GM21619 (cell line): ENCODE data around the gene TSG101.

Experiments
- ATAC-seq: cut with Tn5 transposase; IDR thresholded peaks from one replicate; pipeline ENCODE4 v1.9.1; 2021; ENCODE audit not compliant: unreplicated experiment

The TSG101 gene

DNA sequence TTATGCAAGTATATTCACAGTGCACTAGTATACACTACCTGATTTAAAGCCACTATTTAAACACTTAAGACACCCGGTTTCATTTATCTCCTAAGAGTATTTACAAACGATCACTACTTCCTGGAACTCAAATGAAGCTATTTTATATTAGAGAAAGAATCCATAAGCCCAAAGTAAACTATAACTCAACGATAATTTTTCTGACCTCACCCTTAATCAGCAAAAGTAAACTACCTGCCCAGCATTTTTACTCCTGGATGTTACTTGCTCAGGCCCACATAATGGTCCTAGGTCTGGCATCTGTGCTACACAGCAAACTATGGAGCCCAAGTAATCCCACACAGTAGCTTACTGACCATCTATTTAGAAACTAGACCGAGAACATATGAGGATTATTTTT, 33.4 kb downstream of the TSG101 start:
- ATAC-seq, result no peak

DNA sequence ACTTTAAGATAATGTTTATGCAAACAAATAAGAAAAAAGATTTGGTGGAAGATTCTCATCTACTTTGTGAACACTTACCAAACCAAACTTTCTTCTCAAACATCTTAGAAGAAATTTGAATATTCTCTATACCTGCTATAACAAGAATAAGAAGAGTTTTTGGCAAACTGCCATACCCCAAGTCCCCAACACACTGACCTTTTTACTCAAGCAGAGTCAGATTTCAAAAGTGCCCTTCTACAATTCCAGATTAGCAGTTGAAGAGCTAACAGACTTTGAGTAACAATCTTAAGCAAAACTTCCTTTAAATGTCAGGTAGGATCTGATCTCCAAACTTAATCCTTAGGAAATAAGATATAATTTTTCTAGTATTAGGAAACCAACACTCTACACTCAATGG, 33.9 kb downstream of the TSG101 start:
- no peak for ATAC-seq

DNA sequence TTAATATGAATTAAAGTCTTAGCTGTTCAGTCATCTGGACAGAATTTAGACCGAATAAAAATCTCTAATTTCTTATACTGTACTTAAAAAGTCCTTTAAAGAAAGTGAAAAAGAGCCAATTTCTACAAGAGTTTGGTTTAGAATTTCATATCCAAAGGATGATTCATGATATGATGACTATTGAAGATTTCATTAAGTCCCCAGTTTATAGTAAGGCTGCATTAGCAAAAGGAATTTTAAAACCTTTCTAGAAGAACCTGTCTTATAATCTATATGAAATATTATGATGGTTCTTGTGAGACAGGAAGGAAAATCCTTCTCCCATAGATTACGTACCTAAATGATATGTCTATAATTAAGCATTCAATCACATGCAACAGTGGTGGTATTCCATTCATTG, 34.8 kb downstream of the TSG101 start:
- no peak for ATAC-seq

DNA sequence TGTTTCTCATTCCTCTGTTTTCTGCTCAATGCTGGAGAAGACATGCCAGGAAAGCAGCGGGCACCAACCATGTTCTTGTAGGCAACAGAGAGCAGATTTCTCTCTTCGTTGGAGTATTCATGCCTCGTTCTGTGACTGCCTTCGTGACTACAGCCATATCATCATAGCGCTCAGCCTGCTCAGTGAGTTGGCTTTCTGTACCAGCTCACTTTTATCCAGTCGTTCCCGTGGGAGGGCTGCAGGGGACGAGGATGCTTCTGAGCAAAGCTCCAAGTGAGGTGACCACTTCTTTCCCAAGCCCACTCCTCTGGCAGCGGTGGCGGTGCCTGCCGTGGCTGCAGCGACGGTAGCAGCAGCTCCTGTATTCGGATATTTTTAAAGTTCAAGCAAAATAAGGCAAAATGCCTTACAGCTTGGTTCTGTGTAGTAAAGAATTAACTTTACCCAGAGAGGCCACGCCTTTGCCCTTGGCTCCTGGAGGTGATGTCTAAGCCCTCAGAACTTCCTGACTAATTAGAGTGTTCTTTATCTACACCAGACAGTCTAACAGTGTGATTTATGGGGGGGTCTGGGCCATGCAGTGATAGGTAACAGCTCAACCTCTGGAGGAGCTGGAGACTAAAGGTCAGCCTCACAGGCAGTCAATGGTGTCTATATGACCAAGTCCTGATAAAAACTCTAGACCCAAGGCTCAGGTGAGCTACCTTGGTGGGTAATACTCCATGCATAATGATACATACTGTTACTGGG, 35.8 kb downstream of the TSG101 start:
- ATAC-seq, result no peak

DNA sequence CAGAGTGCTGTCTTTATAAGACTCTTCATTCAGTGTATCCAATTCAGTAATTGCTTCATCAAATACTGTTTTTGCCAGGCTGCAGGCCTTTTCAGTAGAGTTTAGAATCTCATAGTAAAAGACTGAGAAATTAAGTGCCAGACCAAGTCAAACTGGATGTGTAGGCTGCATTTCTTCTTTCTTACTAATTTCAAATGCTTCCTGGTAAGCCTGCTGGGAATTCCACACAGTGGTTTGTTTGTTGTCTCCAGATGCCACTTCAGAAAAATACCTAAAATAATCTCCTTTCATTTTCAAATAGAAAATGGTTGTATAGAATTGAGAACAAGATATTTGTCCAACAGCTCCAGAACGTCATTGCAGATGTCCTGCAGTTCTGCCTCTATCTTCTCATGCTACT, 36.4 kb downstream of the TSG101 start:
- no peak for ATAC-seq

DNA sequence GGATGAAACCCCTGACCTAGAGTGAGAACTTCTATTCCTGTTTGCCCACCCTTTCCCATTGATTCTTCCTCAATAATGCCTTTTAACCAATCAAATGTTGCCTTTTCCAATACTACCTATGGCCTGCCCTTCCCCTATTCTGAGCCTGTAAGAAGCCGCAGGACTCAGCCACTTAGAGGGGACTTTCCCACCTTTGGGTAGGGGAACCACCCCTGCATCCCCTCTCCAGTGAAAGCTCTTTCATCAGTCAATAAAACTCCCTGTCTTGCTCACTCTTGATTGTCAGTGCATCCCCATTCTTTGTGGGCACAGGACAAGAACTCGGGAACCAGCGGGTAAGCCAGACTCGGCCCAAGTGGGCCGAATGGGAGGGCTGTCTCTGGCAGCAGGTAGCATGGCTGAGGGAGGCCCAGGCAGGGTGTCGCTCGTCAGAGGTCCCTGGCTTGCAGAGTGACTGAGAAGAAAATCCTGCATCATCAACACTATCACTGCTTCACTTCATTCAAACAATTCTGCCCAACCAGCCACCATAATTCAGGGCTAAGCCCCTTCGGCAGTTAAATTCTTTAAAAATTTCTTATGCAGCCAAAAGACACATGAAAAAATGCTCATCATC, 40.7 kb downstream of the TSG101 start:
- ATAC-seq, result no peak

DNA sequence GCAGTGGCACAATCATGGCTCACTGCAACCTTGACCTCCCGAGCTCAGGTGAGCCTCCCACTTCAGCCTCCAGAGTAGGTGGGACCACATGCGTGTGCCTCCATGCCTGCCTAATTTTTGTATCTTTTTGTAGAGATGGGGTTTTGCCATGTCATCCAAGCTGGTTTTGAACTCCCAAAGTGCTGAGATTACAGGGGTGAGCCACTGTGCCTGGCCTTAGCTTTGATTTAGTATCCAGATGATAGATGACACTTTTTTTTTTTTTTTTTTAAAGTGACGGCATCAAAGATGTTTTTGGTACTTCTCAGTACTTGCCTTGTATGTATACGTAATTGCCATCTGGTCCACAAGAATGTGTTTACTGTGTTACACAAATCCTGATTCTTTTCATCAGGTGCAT, 47.7 kb downstream of the TSG101 start:
- ATAC-seq, result no peak

DNA sequence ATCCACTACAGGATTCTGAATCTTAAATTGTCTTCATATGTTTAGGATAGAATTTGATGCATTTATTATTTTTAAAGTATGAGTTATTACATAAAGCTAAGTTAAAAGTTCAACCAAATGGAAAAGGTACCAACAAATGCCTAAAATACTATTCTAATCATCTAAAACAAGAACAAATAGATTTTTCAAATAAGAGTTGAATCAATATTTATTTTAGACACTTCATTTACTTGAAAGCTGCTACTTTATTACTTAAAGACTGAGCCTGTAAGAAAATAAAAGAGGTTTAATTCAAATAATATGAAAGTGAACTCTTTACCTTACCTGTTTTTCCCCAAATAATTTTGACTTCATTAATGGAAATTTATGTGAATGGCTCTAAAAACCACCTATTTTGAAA, 54.2 kb downstream of the TSG101 start:
- ATAC-seq, result no peak

DNA sequence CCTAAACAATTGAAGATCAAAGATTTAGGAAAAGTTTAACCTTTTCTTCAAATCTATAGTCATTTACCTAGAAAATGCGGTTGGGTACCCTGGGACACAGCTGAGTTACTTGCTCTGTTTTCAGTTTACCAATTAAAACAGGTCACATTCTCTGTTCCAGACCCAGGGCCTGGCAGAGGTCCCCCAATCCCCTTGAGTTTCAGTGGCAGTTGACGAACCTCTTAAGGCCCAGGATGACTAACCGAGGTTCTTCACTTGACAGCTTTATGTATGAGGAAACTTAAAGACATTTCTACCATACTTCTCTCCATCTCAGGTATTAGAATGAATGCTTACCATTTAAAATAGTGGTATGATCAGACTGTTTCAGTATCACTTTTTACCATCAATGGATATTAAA, 54.7 kb downstream of the TSG101 start:
- ATAC-seq, result no peak

DNA sequence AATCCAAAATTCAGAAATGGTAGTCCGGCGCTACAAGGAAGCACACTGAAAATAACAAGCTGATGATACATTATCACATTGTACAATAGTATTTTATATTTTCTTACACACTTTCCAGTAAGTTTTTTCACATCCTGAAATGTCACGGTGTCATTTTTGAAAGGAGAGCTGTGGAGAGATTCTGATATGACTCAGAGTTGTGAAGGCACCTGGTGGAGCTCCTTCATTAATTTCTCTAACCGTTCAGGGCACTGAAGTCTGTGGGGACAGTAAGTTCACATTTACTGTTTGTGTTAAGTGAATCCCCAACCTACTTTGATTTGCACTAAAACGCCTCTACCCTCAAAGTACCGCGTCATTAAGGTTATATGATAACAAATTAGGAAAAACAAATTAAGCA, 57.8 kb downstream of the TSG101 start:
- ATAC-seq, result no peak

DNA sequence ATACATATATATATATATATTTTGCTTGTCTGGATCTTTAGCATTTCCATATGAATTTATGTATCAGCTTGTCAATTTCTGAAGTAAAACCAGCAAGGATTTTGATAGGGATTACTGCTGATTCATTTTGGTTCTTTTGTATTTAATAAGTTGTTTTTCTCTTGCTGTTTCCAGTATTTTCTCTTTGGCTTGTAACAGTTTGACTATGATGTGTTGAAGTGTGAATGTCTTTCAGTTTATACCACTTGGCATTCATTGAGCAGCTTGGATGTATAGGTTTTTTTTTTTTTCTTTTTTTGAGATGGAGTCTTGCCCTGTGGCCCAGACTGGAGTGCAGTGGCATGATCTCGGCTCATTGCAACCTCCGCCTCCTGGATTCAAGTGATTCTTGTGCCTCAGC, 58.7 kb downstream of the TSG101 start:
- no peak for ATAC-seq

DNA sequence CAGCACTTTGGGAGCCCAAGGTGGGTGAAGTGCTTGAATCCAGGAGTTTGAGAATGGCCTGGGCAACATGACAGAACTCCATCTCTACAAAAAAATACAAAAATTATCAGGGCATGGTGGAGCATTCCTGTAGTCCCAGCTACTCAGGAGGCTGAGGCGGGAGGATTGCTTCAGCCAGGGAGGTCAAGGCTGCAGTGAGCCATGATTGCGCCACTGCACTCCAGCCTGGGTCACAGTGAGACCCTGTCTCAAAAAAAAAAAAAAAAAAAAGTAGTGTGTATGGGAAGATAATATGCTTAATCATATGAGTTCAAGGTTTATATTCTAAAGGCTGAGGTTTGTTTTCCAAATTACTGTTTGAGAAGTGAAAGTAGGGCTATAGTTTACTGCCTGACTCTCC, 60.3 kb downstream of the TSG101 start:
- no peak for ATAC-seq

DNA sequence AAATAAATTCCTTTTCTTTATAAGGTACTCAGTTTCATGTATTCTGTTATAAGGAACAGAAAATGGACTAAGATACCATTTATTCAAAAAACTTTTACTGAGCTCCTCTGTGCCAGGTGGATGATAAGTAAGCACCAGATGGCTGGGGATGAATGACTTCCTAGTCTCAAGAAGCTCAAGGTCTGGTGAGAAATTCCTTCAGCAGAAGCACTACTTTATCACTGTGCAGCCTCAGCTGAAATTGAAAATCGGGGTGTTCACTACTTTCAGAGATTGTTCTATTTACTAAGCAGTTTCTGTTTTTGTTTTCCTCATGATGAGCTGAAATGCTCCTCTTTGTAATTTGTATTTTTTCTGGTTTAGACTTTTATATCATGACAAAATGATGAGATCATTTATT, 63.3 kb downstream of the TSG101 start:
- ATAC-seq, result no peak

DNA sequence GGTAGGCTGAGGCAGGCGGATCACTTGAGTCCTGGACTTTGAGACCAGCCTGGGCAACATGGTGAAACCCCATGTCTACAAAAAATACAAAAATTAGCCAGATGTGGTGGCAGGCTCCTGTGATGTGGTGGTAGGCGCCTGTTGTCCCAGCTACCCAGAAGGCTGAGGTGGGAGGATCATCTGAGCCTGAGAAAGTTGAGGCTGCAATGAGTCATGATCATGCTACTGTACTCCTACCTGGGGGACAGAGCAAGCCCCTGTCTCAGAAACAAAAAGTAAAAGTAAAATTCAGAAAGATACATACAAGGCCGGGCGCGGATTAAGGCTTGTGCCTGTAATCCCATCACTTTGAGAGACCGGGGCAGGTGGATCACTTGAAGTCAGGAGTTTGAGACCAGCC, 64.8 kb downstream of the TSG101 start:
- no peak for ATAC-seq

DNA sequence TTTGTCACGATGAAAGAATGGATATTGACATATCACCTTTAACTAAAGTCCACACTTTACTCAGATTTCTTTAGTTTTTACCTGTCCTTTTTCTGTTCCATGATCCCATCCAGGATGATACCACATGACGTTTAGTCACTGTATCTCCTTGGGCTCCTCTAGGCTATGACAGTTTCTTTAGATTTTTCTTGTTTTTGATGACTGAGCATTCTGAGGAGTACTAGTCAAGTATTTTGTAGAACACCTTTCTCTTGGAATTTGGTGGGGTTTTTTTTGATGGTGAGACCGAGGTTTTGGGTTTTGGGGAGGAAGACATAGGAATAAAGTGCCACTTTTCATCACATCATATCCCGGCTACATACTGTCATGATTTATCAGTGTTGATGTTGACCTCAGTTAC, 67.1 kb downstream of the TSG101 start:
- ATAC-seq, result no peak

DNA sequence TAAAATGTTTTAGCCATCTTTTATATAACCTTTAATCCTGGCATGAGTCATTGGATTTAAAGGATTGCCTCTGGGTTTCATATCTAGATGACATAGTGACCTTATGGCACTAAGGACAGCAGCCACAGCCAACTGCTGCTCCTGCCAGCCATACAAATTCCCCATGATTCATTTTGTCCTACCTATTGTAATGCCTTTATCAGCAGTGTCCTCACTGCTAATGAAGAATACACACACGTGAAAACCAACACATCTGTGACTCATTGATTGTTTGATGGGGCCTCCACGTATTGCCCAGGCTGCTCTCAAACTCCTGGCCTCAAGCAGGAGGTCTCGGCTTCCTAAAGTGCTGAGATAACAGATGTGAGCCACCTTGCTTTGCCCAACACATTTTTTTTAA, 69.3 kb downstream of the TSG101 start:
- ATAC-seq, result no peak

DNA sequence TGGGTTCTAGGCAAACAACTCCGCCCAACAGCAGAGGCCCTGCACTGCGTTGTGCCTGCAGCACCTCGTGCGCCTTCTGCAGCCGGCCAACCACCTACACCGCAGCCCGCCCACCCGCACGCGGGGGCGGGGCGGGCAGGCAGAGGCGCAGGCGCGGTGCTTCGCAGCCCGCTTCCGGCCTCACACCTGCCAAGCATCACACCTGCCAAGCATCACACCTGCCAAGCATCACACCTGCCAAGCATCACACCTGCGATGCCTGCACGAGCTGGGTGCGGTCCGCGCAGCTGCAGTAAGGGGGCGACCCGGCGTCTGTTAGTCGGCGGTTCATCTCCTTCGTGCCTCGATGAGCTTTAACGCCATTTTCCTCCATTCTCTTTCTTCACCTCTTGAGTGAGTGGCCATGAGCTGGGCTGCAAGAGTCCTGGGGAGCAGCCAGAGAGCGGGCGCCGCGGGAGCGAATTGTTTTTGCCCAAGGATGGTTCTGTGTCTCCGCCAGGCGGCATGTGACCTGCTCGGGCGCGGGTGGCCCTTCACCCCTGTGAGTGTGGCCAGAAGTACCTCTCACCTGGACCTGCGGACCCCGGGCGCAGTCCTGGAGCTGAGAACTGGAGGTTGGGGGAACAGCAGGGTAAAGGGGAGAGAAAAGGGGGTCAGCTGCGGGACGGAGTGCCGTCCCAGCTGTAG, 70.9 kb downstream of the TSG101 start, which contains the start of gene LDHAL6A:
Gene LDHAL6A, plus strand, starts transcription at position 171 of the 687 bp plus-strand sequence. CDS start 825 bp downstream, outside the sequence.
- ATAC-seq, result no peak

DNA sequence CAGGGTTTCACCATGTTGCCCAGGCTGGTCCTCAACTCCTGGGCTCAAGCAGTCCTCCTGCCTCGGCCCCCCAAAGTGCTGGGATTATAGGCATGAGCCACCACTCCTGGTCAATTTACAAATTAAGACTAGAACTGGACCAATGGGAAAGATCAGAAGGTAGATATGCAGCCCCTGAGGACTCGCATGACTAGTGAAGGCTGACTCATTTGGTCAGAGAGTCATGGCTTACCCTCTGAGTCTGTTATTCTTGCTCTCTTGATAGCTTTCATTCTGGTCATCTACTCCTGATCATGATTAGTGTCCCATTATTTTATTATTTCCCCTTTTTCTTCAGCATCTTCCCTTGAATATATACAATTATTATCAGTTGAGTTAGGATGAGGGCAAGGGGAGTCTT, 73.8 kb downstream of the TSG101 start:
- ATAC-seq, result no peak

DNA sequence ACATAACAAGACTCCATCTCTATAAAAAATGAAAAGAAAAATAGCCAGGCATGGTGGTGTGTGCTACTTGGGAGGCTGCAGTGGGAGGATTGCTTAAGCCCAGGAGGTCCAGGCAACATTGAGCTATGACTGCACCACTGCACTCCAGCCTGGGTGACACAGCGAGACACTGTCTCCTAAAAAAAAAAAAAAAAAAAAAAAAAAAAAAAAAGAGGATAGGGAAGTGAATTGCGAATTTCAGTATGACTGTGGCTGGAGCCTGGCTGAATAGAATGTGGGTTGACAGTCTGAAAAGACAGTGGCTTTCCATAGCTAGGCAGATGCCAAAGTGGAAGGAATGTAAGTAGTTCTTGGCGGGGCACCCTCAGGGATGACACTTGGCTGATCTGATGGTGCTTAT, 77.5 kb downstream of the TSG101 start:
- ATAC-seq, result no peak

DNA sequence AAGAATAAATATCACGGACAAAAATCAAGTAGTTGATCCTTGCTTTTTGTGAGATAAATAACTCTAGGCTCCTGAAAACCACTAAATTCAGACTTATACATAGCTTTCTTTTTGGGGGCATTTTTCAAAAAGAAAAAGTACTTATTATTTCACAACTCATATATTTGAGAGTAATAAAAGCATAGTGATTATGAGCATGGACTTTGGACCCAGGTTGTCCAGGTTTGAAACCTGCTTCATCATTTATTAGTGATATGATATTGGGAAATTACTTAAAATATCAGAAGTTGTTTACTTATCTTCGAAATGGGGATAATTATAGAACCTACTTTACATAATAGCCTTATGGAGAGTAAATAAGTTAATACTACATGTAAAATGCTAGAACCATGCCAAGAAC, 88.1 kb downstream of the TSG101 start:
- no peak for ATAC-seq
